HG02943 (cell line): ENCODE data around the gene OTUB1.
"Not testable (repeated sequence)": the region's sequence is repeated elsewhere in the genome, so short reads cannot be mapped to it uniquely, and the experiment has no call there.

ENCODE experiments used
- ATAC-seq: cut with Tn5 transposase; IDR thresholded peaks from one replicate; pipeline ENCODE4 v1.9.1; 2021; ENCODE audit warnings: mild to moderate bottlenecking, low read depth, moderate library complexity; ENCODE audit not compliant: unreplicated experiment

The OTUB1 gene

DNA sequence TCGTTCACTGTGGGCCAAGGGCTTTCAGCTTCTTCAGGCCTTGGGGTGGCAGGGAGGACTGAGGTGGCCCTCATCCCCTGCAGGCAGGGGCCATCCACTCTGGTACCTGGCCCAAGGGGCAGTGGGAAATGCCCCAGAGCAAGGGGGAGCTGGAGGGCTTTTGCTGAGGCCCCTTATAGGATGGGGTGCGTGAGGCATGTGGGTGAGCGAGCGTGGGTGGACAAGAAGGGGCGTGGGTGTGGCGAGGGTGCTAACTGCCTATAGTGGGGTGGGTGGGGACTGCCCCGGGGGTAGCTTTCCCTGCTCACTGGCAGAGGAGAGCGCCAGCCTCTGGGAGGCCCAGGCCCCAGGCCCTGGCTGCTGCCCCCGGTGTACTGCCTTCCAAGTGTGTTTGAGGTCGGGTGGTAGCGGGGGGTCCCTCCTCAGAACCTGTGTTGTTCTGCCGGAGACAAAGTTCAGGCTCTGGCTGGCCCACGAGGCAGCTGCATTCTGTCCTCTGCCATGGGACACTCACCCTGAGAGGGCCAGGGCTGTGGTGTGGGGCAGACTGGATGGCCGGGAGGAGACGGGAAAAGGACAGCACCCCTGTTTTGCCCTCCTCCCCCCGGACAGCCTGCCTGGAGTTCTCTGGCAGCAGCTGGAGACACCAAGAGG, 52.9 kb downstream of the OTUB1 start:
- no peak for ATAC-seq

DNA sequence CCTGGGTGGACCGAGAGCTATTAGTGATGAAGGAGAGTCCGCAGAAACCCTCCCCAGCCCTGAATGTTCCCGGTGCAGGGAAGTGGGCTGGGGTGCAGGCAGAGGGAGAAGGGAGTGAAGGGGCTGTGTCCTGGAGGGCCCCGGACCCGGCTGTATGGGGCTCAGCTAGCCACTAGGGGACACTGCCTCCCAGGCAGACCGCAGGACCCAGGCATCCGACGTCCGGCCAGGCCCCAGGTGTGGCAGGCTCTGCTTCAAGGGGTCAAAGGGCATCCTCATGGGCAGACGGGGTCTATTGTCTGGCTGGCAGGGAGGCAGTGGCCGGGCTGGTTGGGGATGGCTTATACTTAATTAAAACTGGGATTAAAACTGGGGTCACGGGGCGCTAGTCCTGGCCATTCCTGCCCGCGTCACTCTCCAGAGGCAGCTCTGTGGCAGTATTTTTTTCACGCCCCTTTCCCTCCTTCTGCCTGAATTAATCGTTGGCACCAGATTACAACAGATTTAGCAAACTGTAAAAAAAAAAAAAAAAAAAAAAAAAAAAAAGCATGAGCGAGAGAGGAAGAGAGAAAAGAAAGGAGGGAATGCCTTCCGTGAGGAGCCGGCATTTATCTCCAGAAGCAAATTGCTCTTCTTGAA, 54.6 kb downstream of the OTUB1 start:
- no peak for ATAC-seq

DNA sequence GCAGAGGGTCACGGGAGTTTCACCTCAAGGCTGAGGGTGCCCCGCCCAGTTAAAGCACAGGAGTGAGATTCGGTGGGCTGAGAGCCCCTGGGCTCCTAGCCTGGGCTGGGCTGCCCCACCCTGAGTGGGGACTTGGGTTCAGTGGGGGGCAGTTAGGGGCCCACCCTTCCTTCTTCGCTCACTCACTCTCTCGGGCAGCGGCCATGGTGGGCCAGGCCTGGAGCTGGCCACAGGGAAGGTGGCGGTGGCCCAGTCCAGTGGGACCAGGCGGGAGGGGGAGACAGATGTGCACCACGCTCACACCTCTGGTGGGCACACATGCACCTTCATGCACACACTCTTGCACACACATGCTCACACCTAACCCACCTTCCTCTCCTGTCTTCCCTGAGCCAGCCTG, 55.6 kb downstream of the OTUB1 start:
- ATAC-seq: no peak

DNA sequence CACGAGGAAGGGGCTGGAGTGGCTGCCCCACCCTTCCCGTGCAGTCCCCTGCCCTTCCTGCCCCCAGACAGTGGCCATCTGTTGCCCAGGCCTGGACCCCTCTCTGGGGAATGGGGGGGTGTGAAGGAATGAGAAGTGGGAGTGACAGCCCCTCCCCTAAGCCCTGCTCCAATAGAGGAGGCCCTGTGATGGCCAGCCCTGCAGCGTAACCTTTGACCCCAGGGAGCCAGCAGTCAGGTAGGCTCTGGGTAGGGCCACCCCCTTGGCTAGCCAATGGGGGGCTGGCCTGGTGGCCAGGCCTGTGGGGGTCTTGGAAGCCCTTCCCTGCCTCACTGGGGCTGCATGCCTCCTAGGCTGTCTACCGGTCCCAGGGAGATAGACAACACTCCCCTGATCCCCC, 56.1 kb downstream of the OTUB1 start:
- no peak for ATAC-seq

DNA sequence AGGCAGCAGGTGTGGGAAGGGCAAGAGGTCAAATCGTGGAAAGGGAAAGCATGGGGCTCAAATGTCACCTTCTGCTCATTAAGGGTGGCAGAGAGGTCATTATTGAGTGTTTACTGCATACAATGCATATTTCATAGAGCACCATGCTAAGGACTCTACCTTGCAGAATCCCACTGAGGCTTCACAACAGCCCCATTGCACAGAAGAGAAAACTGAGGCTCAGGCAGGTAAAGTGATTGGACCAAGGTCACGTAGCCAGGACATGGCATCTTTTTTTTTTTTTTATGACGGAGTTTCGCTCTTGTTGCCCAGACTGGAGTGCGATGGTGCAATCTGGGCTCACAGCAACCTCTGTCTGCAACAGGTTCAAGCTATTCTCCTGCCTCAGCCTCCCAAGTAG, 57.3 kb downstream of the OTUB1 start:
- no peak for ATAC-seq

DNA sequence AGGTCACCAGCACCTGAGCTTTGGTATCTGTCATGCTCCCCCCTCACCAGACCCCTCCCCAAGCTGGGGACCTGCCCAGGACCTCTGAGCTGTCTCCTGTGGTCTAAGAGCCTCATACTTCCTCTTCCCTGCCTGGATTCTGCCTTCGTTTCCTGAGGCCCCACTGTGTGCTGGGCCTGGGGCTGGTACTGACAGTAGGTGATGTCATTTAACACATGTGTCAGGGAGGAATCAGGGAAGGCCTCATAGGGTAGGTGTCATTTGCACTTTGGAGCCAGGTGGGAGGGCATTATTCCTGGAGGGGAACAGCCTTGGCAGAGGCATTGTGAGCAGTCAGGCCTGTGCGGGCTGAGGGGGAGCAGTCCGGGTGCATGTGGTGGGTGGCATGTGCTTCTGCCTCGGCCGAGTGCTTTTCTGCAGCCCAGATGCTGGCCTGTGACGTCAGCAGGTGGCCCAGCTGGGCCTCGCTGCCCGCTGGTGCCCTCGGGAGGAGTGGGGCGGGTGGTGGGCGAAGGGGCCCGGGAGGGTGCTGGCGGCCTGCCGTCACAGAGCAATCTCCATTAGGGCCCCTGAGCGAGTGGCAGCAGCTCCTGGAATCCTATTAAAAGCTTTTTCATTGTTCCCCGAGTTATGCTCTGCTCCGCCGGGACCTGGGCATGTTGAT, 58.6 kb downstream of the OTUB1 start:
- ATAC-seq: no peak

DNA sequence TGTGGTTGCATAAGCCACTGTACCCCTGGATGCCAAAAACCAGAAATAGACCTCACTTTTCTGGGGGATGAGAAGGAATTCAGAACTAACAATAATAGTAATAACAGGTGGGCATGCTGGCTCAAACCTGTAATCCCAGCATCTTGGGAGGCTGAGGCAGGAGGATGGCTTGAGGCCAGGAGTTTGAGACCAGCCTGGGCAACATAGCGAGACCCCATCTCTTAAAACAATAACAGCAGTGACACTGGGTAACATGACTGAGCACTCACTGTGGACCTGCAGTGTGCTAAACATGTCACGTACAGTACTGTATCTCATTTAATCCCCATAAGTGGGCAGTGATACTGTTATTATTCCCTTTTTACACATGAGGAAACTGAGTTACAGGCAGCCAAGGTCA, 59.5 kb downstream of the OTUB1 start:
- ATAC-seq: no peak

DNA sequence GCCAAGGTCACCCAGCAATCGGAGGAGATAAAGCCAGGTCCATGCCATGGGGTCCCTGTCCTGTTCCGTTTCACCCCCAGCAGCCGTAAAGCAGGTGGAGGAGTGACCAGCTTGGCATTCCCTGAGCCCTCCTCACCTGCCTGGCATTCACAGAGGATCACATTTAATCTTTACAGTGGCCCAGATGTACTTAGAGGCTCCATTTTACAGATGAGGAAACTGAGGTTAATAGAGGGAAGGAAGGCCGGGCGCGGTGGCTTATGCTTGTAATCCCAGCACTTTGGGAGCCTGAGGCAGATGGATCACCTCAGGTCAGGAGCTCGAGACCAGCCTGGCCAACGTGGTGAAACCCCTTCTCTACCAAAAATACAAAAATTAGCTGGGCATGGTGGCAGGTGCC, 61.1 kb downstream of the OTUB1 start:
- ATAC-seq: not testable (repeated sequence)
